A673 (cell line): ENCODE measurements around the gene KATNBL1. TPM values are rescaled to one million over a fixed set of nuclear protein-coding genes. Genes with fewer than 3 reads are reported as not detected.

Experiments used
- Bru-seq: library from RNA; stranded (reverse); fragments of 400-500 nt; gene quantifications from one replicate; lab custom pipeline; 2021; lab: Mats Ljungman, UMichigan
- BruChase-seq, 2 experiments: library from RNA; stranded (reverse); fragments of 400-500 nt; gene quantifications; one replicate each; lab custom pipeline; 2021; lab: Mats Ljungman, UMichigan
- BruUV-seq: library from RNA; stranded (reverse); fragments of 400-500 nt; replicated peaks from 2 replicates; lab custom pipeline; 2021; lab: Mats Ljungman, UMichigan
- CTCF ChIA-PET: fragments of 300-600 bp; sonication (Branson Sonifier 250); formaldehyde crosslinking; loops from one replicate; lab custom pipeline; 2022; ENCODE audit warnings: antibody characterized with exemption; lab: Charles Lee
- POLR2A ChIA-PET: fragments of 300-600 bp; sonication (Branson Sonifier 250); formaldehyde crosslinking; loops from one replicate; lab custom pipeline; 2022; ENCODE audit warnings: antibody characterized with exemption; ENCODE audit not compliant: low non-redundant PET; lab: Charles Lee
- DNase-seq: peaks from one replicate; pipeline ENCODE4 v3.0.0-alpha.2; 2015; ENCODE audit warnings: low spot score
- H3K27ac ChIP-seq: fragments of 200-600 bp; sonication (generic); 2 replicates; pipeline ENCODE4 v1.5.1; 2016; ENCODE audit warnings: mixed run types, low read depth, mild to moderate bottlenecking, mixed read lengths, antibody characterized with exemption, low read length; ENCODE audit not compliant: poor library complexity, severe bottlenecking
- H3K27me3 ChIP-seq: fragments of 200-600 bp; sonication (generic); replicated peaks from 2 replicates; pipeline ENCODE4 v1.6.1; 2017; ENCODE audit warnings: mixed run types, low read depth, mild to moderate bottlenecking, mixed read lengths, antibody characterized with exemption, low read length; ENCODE audit not compliant: insufficient read depth, poor library complexity
- H3K36me3 ChIP-seq: fragments of 200-600 bp; sonication (generic); 2 replicates; pipeline ENCODE4 v1.6.1; 2016; ENCODE audit warnings: mixed run types, mild to moderate bottlenecking, mixed read lengths, antibody characterized with exemption, low read length; ENCODE audit not compliant: insufficient read depth, poor library complexity, severe bottlenecking
- H3K4me1 ChIP-seq: fragments of 200-600 bp; sonication (generic); 2 replicates; pipeline ENCODE4 v1.6.1; 2017; ENCODE audit warnings: mixed run types, mild to moderate bottlenecking, mixed read lengths, antibody characterized with exemption, low read length; ENCODE audit not compliant: insufficient read depth, poor library complexity, severe bottlenecking
- H3K4me3 ChIP-seq: fragments of 200-600 bp; sonication (generic); 2 replicates; pipeline ENCODE4 v1.5.1; 2016; ENCODE audit warnings: low read depth, mixed run types, mild to moderate bottlenecking, mixed read lengths, low read length; ENCODE audit not compliant: poor library complexity, severe bottlenecking
- H3K9me3 ChIP-seq: fragments of 200-600 bp; sonication (generic); 2 replicates; pipeline ENCODE4 v1.6.1; 2016; ENCODE audit warnings: mixed run types, low read depth, mild to moderate bottlenecking, mixed read lengths, antibody characterized with exemption, low read length; ENCODE audit not compliant: poor library complexity, severe bottlenecking
- EZH2 ChIP-seq: fragments of 200-600 bp; sonication (generic); IDR thresholded peaks from 2 replicates; pipeline ENCODE4 v1.6.1; 2017; ENCODE audit warnings: borderline replicate concordance, low read depth, mild to moderate bottlenecking, mixed read lengths, antibody characterized with exemption, low read length; ENCODE audit not compliant: poor library complexity, severe bottlenecking
- intact Hi-C: fragments of 100-400 bp; cut with micrococcal nuclease; formaldehyde crosslinking; loops from one replicate; pipeline ENCODE4 v1.10.0; 2022; ENCODE audit not compliant: unreplicated experiment
- long read RNA-seq: library from polyadenylated mRNA; stranded (forward); transcript quantifications from one replicate; pipeline ENCODE4 v2.0.0, GENCODE V29; 2022
- total RNA-seq: library from RNA; stranded (reverse); gene quantifications from 2 replicates; pipeline ENCODE4 v1.2.3, GENCODE V29; 2021
- TF ChIP-seq, protein P1 (sequence below): fragments of 300-800, 200-600 bp; sonication (generic); conservative IDR thresholded peaks from 2 replicates; pipeline ENCODE4 v1.5.1; 2017; ENCODE audit warnings: low read depth, mild to moderate bottlenecking, antibody characterized with exemption, low read length, moderate library complexity, mixed read lengths

The KATNBL1 gene, protein sequence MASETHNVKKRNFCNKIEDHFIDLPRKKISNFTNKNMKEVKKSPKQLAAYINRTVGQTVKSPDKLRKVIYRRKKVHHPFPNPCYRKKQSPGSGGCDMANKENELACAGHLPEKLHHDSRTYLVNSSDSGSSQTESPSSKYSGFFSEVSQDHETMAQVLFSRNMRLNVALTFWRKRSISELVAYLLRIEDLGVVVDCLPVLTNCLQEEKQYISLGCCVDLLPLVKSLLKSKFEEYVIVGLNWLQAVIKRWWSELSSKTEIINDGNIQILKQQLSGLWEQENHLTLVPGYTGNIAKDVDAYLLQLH
- total RNA-seq (53.2 and 55.1 TPM in 2 replicates), Bru-seq, nascent RNA (percentile 85 among the genes with signal in this experiment), BruChase-seq, experiment 1, labeled RNA remaining after a 2-hour chase (percentile 83 among the genes with signal in this experiment), BruChase-seq, experiment 2, labeled RNA remaining after a 6-hour chase (percentile 85 among the genes with signal in this experiment)
- long read RNA-seq, transcript KATNBL1-201 (10 exons, 2,723 nt) = major isoform, 72 of 90 reads
- long read RNA-seq, partial matches to known transcripts = 1 of 90 reads
- long read RNA-seq, other reads (novel, unspliced or antisense) = 16 of 90 reads

DNA sequence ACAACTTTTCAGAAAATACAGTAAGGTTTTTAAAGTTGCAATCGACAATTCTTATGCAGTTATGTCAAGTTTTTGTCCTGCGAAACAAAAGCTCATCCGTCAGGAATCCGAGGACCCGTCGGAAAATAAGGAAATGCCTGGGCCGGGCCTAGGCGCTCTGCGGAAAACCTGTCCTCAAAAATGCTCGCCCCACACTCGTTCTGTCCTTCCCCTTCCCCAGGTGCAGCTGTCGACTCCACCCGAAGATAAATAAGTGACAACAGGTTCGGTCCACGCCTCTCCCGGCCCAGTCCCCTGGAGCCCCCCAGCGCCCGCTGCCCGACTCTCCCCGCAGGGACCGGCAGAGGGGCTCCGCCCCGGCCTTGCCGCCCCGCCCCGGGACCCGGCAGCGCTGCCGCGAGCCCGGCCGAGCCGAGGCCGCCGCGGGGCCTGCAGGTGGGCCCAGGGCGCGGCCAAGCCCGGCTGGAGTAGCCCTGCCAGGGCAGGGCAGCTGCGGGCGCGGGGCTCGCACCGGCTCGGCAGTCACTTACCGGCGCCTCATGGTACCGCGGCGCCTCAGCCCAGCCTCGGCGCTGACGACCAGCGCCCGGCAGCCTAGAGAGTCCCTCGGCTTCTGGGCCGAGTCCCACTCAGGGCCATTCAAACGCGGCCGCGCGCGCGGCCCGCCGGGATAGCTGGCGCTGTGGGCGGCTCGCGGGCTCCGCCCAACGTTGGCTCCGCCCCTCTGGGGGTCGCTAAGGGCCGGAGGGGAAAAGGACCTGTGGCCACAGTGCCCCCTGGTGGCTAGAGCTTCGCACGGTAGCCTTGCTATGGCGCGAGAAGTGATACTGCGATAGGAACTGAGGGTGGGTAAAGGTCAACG lies at the start of gene KATNBL1:
Gene KATNBL1, minus strand, starts transcription at position 676 of the 862 bp plus-strand sequence. CDS start 46,420 bp downstream, outside the sequence.
- Histone ChIP-seq H3K27ac (peak within 1 kb of the TSS; percentile 85), H3K4me3 (peak within 1 kb of the TSS; percentile 62), H3K9me3 (no peaks in the 10 kb centered on the region), H3K4me1 (peaks cover 4% of the 10 kb centered on the region), H3K27me3 (no peaks in the 10 kb centered on the region), H3K36me3 (no peaks in the 10 kb centered on the region)
- CTCF ChIA-PET = interaction anchor here (0.6 to 2.2 kb wide), 5 partner anchors 10 to 147 kb away, joined by 3 to 27 read pairs (median 3); no protein-coding TSS in a partner anchor
- POLR2A ChIA-PET = interaction anchor here (0.6 to 0.9 kb wide), 5 partner anchors 100 to 145 kb away, joined by 3 to 5 read pairs (median 3); no protein-coding TSS in a partner anchor
- TF ChIP-seq, protein P1, sequence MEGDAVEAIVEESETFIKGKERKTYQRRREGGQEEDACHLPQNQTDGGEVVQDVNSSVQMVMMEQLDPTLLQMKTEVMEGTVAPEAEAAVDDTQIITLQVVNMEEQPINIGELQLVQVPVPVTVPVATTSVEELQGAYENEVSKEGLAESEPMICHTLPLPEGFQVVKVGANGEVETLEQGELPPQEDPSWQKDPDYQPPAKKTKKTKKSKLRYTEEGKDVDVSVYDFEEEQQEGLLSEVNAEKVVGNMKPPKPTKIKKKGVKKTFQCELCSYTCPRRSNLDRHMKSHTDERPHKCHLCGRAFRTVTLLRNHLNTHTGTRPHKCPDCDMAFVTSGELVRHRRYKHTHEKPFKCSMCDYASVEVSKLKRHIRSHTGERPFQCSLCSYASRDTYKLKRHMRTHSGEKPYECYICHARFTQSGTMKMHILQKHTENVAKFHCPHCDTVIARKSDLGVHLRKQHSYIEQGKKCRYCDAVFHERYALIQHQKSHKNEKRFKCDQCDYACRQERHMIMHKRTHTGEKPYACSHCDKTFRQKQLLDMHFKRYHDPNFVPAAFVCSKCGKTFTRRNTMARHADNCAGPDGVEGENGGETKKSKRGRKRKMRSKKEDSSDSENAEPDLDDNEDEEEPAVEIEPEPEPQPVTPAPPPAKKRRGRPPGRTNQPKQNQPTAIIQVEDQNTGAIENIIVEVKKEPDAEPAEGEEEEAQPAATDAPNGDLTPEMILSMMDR = peak; percentile 96
- no peak for TF ChIP-seq EZH2
- BruUV-seq = no TSS peak
- DNase-seq = peak; percentile 97
- intact Hi-C loops = loop anchor here (1.0 kb wide), 2 partner anchors 99 to 147 kb away; no protein-coding TSS in a partner anchor

DNA sequence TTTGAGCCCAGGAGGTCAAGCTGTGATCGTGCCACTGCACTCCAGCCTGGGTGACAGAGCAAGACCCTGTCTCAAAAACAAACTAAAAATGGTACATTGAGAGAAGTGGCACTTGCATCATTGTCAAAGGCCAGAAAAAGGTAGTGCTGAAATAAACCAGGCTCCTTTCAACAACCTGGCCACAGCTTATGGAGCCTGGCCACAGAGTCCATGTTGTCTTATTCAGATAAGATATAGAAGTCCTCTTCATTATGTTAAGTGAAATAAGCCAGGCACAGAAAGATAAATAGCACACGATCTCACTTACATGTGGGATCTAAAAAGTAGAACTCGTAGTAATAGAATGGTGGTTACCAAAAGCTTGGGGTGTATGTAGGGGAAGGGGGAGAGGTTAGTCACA lies 49.7 kb upstream of the KATNBL1 start:
- Histone ChIP-seq H3K36me3 (no peaks in the 10 kb centered on the region), H3K27ac (no peak overlapping the region), H3K9me3 (no peaks in the 10 kb centered on the region), H3K4me3 (no peak overlapping the region), H3K27me3 (no peaks in the 10 kb centered on the region), H3K4me1 (no peaks in the 10 kb centered on the region)
- intact Hi-C loops = no loop called here
- ChIA-PET POLR2A (no interaction called here), CTCF (no interaction called here)
- BruUV-seq = no TSS peak
- TF ChIP-seq, protein P1 = no peak
- no peak for TF ChIP-seq EZH2
- no peak for DNase-seq

DNA sequence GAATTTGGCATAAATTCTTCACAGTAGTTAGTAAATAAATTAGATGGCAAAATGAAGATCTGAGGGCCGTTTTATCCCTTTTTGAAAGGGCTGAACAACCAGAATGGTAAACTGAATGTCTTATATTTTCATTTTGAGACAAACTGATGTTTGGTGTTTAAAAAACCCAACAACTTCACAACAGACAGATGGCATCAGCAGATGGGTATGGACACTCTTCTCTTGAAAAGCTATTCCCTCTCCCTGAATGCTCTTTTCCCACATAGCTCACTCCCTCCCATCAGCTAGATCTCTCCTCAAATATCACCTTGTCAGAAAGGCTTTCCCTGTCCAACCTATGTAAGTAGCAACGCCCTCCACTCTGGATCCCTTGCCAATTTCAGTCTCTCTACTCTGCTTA lies 48.3 kb upstream of the KATNBL1 start:
- TF ChIP-seq EZH2 = no peak
- TF ChIP-seq, protein P1 = no peak
- no peaks in the 10 kb centered on the region for H3K4me1 ChIP-seq
- no peak for DNase-seq
- ChIA-PET CTCF (no interaction called here), POLR2A (no interaction called here)
- no peaks in the 10 kb centered on the region for H3K9me3 ChIP-seq
- no peak overlapping the region for H3K27ac ChIP-seq
- BruUV-seq = no TSS peak
- no peaks in the 10 kb centered on the region for H3K27me3 ChIP-seq
- no peaks in the 10 kb centered on the region for H3K36me3 ChIP-seq
- no peak overlapping the region for H3K4me3 ChIP-seq
- intact Hi-C loops = no loop called here
